HepG2 (cell line): Measurements from ENCODE around the gene CCDC183. TPM values are rescaled to one million over a fixed set of nuclear protein-coding genes. Genes with fewer than 3 reads are reported as not detected.

Source experiments
- BRCA1 ChIP-seq: sonication (generic); formaldehyde crosslinking; IDR thresholded peaks from 2 replicates; pipeline ENCODE4 v1.4.0; 2020; ENCODE audit warnings: missing genetic modification reagents
- DPF2 ChIP-seq: sonication (generic); formaldehyde crosslinking; IDR thresholded peaks from 2 replicates; pipeline ENCODE4 v1.4.0; 2020; ENCODE audit warnings: mild to moderate bottlenecking, low read depth, missing genetic modification reagents, borderline replicate concordance
- ETV5 ChIP-seq: IDR thresholded peaks from 2 replicates; pipeline ENCODE4 v1.6.1; 2018; ENCODE audit warnings: missing biosample characterization, missing genetic modification reagents, inconsistent platforms, borderline replicate concordance
- FOXJ3 ChIP-seq: sonication (generic); formaldehyde crosslinking; IDR thresholded peaks from 2 replicates; pipeline ENCODE4 v1.4.0; 2020; ENCODE audit warnings: missing genetic modification reagents, mild to moderate bottlenecking, borderline replicate concordance
- HDAC6 ChIP-seq: fragments of 200-600 bp; sonication (generic); IDR thresholded peaks from 2 replicates; pipeline ENCODE4 v1.7.0; 2017; ENCODE audit warnings: mild to moderate bottlenecking, antibody characterized with exemption, low read length, low read depth
- KDM5B ChIP-seq: sonication (generic); formaldehyde crosslinking; IDR thresholded peaks from 2 replicates; pipeline ENCODE4 v1.4.0; 2020; ENCODE audit warnings: missing genetic modification reagents, mild to moderate bottlenecking, borderline replicate concordance
- KMT2A ChIP-seq: sonication (generic); formaldehyde crosslinking; IDR thresholded peaks from 2 replicates; pipeline ENCODE4 v1.4.0; 2020; ENCODE audit warnings: missing genetic modification reagents
- MEF2D ChIP-seq: sonication (generic); formaldehyde crosslinking; IDR thresholded peaks from 2 replicates; pipeline ENCODE4 v1.5.1; 2020; ENCODE audit warnings: mild to moderate bottlenecking, missing genetic modification reagents
- MTF2 ChIP-seq: sonication (generic); formaldehyde crosslinking; IDR thresholded peaks from 2 replicates; pipeline ENCODE4 v1.5.0; 2020; ENCODE audit warnings: missing genetic modification reagents, borderline replicate concordance
- MZF1 ChIP-seq: sonication (generic); formaldehyde crosslinking; IDR thresholded peaks from 2 replicates; pipeline ENCODE4 v1.8.1; 2023; ENCODE audit warnings: mild to moderate bottlenecking, missing genetic modification reagents, borderline replicate concordance
- NFIC ChIP-seq: IDR thresholded peaks from 2 replicates; pipeline ENCODE4 v1.6.1; 2012; ENCODE audit warnings: mild to moderate bottlenecking, low read length, inconsistent platforms
- NFKBIZ ChIP-seq: IDR thresholded peaks from 2 replicates; pipeline ENCODE4 v1.6.1; 2018; ENCODE audit warnings: missing genetic modification reagents, missing compliant biosample characterization
- RFXANK ChIP-seq: IDR thresholded peaks from 2 replicates; pipeline ENCODE4 v1.6.1; 2016
- SP5 ChIP-seq: IDR thresholded peaks from 2 replicates; pipeline ENCODE4 v1.6.1; 2016; ENCODE audit warnings: low read depth, borderline replicate concordance
- ZNF333 ChIP-seq: sonication (generic); formaldehyde crosslinking; IDR thresholded peaks from 2 replicates; pipeline ENCODE4 v1.4.0; 2020; ENCODE audit warnings: mild to moderate bottlenecking, missing genetic modification reagents, borderline replicate concordance
- ZNF33A ChIP-seq: sonication (generic); formaldehyde crosslinking; IDR thresholded peaks from 2 replicates; pipeline ENCODE4 v1.5.1; 2020; ENCODE audit warnings: missing genetic modification reagents, mild to moderate bottlenecking, moderate library complexity, borderline replicate concordance
- ZNF530 ChIP-seq: sonication (generic); formaldehyde crosslinking; IDR thresholded peaks from 2 replicates; pipeline ENCODE4 v1.5.0; 2020; ENCODE audit warnings: low read depth, mild to moderate bottlenecking, missing genetic modification reagents
- ZNF615 ChIP-seq: sonication (generic); formaldehyde crosslinking; IDR thresholded peaks from 2 replicates; pipeline ENCODE4 v1.5.0; 2020; ENCODE audit warnings: mild to moderate bottlenecking, missing genetic modification reagents, borderline replicate concordance
- ZNF720 ChIP-seq: sonication (generic); formaldehyde crosslinking; IDR thresholded peaks from 2 replicates; pipeline ENCODE4 v1.4.0; 2020; ENCODE audit warnings: missing genetic modification reagents
- ZNF788 ChIP-seq: sonication (generic); formaldehyde crosslinking; IDR thresholded peaks from 2 replicates; pipeline ENCODE4 v1.5.0; 2020; ENCODE audit warnings: mild to moderate bottlenecking, missing genetic modification reagents, borderline replicate concordance
- ZNF83 ChIP-seq: sonication (generic); formaldehyde crosslinking; IDR thresholded peaks from 2 replicates; pipeline ENCODE4 v1.4.0; 2020; ENCODE audit warnings: missing genetic modification reagents, mild to moderate bottlenecking, borderline replicate concordance
- polyA plus RNA-seq, 8 experiments: library from polyadenylated mRNA; depleted of rRNA in 3 of 8; stranded (reverse) in 7 of 8; unstranded in 1 of 8; fragments of >200 nt; fragmentation: Illumina TruSeq in 4 of 8; extraction: Trizol in 4 of 8; gene quantifications; 2 replicates each; pipeline versions ENCODE4 v1.2.1 to v1.2.3, GENCODE V29; 2011 to 2016; ENCODE audit warnings: low read depth in 4 of 8, missing spikeins in 1 of 8, mixed read lengths in 1 of 8; ENCODE audit not compliant: insufficient read depth in 1 of 8
- total RNA-seq, 5 experiments: library from RNA; depleted of rRNA; stranded (reverse); fragments of >200 nt; fragmentation: Illumina TruSeq; extraction: Trizol; gene quantifications; 2 replicates each; pipeline ENCODE4 v1.2.3, GENCODE V29; 2016; ENCODE audit warnings: low read depth in 1 of 5
- TF ChIP-seq, protein P1 (sequence below): sonication (generic); formaldehyde crosslinking; IDR thresholded peaks from 2 replicates; pipeline ENCODE4 v1.4.0; 2020; ENCODE audit warnings: missing genetic modification reagents, mild to moderate bottlenecking, borderline replicate concordance
- TF ChIP-seq, protein P2 (sequence below): sonication (generic); formaldehyde crosslinking; IDR thresholded peaks from 2 replicates; pipeline ENCODE4 v1.5.0; 2020; ENCODE audit warnings: mild to moderate bottlenecking, missing genetic modification reagents
- TF ChIP-seq, protein P3 (sequence below): sonication (generic); formaldehyde crosslinking; IDR thresholded peaks from 2 replicates; pipeline ENCODE4 v1.5.1; 2020; ENCODE audit warnings: missing genetic modification reagents, mild to moderate bottlenecking, borderline replicate concordance

CCDC183 gene
- total and polyA plus RNA-seq, 2 of the 13 experiments (the other 11 are each of a cell fraction or from before 2014, with no cell fraction given), result 5.0 to 66.4 TPM

DNA sequence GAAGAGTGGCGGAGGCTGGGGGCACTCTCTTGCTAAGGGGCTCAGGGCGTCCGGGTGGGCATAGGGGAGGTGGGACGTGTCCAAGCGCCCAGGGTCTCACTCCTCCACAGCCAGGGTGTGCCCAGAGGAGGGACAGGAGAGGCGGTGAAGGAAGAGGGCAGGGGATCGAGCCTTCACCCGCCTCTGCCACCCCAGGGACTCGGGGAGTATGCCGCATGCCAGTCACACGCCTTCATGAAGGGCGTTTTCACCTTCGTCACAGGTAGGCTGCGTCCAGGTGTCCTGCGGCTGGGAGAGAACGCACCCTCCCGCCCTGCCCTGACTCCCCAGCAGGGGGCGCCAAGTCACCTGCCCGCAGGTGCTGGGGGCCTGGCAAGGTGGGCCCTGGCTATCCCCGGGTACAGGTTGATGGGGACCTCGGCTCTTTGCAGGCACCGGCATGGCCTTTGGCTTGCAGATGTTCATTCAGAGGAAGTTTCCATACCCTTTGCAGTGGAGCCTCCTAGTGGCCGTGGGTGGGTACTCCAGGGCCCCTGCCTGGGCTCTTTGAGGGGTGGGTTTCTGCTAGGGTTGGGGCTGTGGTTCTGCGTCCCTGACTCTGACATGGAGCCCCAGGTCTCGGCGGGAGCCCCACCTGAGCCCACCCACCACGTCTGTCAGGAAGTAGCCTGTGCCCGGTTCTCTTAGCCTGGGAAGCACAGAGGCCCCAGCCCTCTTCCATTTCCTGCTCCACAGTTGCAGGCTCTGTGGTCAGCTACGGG is 4.4 kb upstream of the CCDC183 start (continued):
- TF ChIP-seq ZNF33A (CRISPR knock-in tag) (no peak), ETV5 (no peak), HDAC6 (no peak), MEF2D (CRISPR knock-in tag) (no peak; the same call in 1 of the 2 replicates), KDM5B (CRISPR knock-in tag) (no peak; the same call in 1 of the 2 replicates), MZF1 (0 out of 2 replicates have a peak, but pooled peaks have one; percentile 19), ZNF720 (CRISPR knock-in tag) (no peak), ZNF333 (CRISPR knock-in tag) (no peak; the same call in 1 of the 2 replicates), SP5 (no peak), NFIC (no peak), RFXANK (CRISPR knock-in tag) (no peak), ZNF83 (peak; percentile 63; the same call in 1 of the 2 replicates), NFKBIZ (CRISPR knock-in tag) (no peak), ZNF788 (CRISPR knock-in tag) (no peak), ZNF615 (CRISPR knock-in tag) (no peak), FOXJ3 (no peak), MTF2 (CRISPR knock-in tag) (no peak; the same call in 1 of the 2 replicates), DPF2 (CRISPR knock-in tag) (no peak), BRCA1 (CRISPR knock-in tag) (0 out of 2 replicates have a peak, but pooled peaks have one; percentile 67), KMT2A (CRISPR knock-in tag) (no peak), ZNF530 (CRISPR knock-in tag) (no peak)
- TF ChIP-seq, protein P1, sequence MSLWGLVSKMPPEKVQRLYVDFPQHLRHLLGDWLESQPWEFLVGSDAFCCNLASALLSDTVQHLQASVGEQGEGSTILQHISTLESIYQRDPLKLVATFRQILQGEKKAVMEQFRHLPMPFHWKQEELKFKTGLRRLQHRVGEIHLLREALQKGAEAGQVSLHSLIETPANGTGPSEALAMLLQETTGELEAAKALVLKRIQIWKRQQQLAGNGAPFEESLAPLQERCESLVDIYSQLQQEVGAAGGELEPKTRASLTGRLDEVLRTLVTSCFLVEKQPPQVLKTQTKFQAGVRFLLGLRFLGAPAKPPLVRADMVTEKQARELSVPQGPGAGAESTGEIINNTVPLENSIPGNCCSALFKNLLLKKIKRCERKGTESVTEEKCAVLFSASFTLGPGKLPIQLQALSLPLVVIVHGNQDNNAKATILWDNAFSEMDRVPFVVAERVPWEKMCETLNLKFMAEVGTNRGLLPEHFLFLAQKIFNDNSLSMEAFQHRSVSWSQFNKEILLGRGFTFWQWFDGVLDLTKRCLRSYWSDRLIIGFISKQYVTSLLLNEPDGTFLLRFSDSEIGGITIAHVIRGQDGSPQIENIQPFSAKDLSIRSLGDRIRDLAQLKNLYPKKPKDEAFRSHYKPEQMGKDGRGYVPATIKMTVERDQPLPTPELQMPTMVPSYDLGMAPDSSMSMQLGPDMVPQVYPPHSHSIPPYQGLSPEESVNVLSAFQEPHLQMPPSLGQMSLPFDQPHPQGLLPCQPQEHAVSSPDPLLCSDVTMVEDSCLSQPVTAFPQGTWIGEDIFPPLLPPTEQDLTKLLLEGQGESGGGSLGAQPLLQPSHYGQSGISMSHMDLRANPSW, result no peak; the same call in 1 of the 2 replicates
- TF ChIP-seq, protein P2, sequence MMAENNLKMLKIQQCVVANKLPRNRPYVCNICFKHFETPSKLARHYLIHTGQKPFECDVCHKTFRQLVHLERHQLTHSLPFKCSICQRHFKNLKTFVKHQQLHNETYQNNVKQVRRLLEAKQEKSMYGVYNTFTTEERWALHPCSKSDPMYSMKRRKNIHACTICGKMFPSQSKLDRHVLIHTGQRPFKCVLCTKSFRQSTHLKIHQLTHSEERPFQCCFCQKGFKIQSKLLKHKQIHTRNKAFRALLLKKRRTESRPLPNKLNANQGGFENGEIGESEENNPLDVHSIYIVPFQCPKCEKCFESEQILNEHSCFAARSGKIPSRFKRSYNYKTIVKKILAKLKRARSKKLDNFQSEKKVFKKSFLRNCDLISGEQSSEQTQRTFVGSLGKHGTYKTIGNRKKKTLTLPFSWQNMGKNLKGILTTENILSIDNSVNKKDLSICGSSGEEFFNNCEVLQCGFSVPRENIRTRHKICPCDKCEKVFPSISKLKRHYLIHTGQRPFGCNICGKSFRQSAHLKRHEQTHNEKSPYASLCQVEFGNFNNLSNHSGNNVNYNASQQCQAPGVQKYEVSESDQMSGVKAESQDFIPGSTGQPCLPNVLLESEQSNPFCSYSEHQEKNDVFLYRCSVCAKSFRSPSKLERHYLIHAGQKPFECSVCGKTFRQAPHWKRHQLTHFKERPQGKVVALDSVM (CRISPR knock-in tag), result no peak
- TF ChIP-seq, protein P3, sequence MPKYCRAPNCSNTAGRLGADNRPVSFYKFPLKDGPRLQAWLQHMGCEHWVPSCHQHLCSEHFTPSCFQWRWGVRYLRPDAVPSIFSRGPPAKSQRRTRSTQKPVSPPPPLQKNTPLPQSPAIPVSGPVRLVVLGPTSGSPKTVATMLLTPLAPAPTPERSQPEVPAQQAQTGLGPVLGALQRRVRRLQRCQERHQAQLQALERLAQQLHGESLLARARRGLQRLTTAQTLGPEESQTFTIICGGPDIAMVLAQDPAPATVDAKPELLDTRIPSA (CRISPR knock-in tag), result no peak
